HepG2 (cell line): ENCODE measurements around the gene MYO15A. TPM values are rescaled to one million over a fixed set of nuclear protein-coding genes. Genes with fewer than 3 reads are reported as not detected.

Source experiments
- ATAC-seq: fragments of 200-7000 bp; cut with Tn5 transposase; 3 replicates; pipeline ENCODE4 v1.9.1; 2020; ENCODE audit warnings: mild to moderate bottlenecking, moderate library complexity
- BruUV-seq: library from RNA; stranded (reverse); fragments of 400-500 nt; replicated peaks from 2 replicates; lab custom pipeline; 2021; lab: Mats Ljungman, UMichigan
- CTCF ChIA-PET: fragments of 300-600 bp; formaldehyde crosslinking; extraction: SDS; loops from one replicate; lab custom pipeline; 2021; ENCODE audit warnings: low total read pairs, inconsistent platforms, low intra/inter-chr PET ratio; lab: Yijun Ruan, JAX
- POLR2A ChIA-PET: fragments of 350-600 bp; sonication (Branson Sonifier 250); formaldehyde crosslinking; loops from one replicate; lab custom pipeline; 2020; ENCODE audit warnings: antibody characterized with exemption, inconsistent platforms; lab: Yijun Ruan, JAX
- DNase-seq: peaks from one replicate; pipeline ENCODE4 v3.0.0-alpha.2; 2015; ENCODE audit warnings: low spot score
- FAIRE-seq: peaks from 3 replicates; lab custom pipeline; 2011; peaks lifted over from hg19 to GRCh38; lab: Jason Lieb, UNC
- H2AFZ ChIP-seq: one replicate; pipeline ENCODE4 v1.6.1; 2011; ENCODE audit warnings: low read length, inconsistent platforms
- H3K27ac ChIP-seq: fragments of 300-600 bp; 3 replicates; pipeline ENCODE4 v1.8.0; 2011; ENCODE audit warnings: mixed run types, mild to moderate bottlenecking, mixed read lengths, low read length, inconsistent platforms; ENCODE audit not compliant: insufficient read depth; ENCODE audit errors: extremely low read length
- H3K27me3 ChIP-seq, 2 experiments: fragments of 200-600 bp in 1 of 2; 2 replicates in 1 of 2; 3 replicates in 1 of 2; pipeline versions ENCODE4 v1.6.0 to v1.8.0; 2011; ENCODE audit warnings: low read length in 2 of 2, mild to moderate bottlenecking in 2 of 2, moderate library complexity in 2 of 2, inconsistent platforms in 1 of 2; ENCODE audit not compliant: insufficient read depth in 2 of 2, control insufficient read depth in 1 of 2
- H3K36me3 ChIP-seq, 2 experiments: fragments of 200-600 bp in 1 of 2; replicated peaks in 1 of 2; 2 replicates in 1 of 2; 3 replicates in 1 of 2; pipeline versions ENCODE4 v1.5.1 to v1.8.0; 2011; ENCODE audit warnings: low read length in 2 of 2, inconsistent platforms in 1 of 2; ENCODE audit not compliant: insufficient read depth in 2 of 2, control insufficient read depth in 1 of 2
- H3K4me1 ChIP-seq: 2 replicates; pipeline ENCODE4 v1.5.1; 2012; ENCODE audit warnings: low read length, inconsistent platforms; ENCODE audit not compliant: insufficient read depth
- H3K4me2 ChIP-seq: 2 replicates; pipeline ENCODE4 v1.6.0; 2011; ENCODE audit warnings: low read depth, low read length, inconsistent platforms
- H3K4me3 ChIP-seq, 3 experiments: fragments of 200-600 bp in 1 of 3; sonication (generic), shearing (Covaris generic) in 1 of 3; replicated peaks in 1 of 3; 2 replicates each; pipeline ENCODE4 v1.5.1; 2011 to 2016; ENCODE audit warnings: low read length in 3 of 3, inconsistent platforms in 2 of 3, low read depth in 2 of 3, mild to moderate bottlenecking in 2 of 3, control low read depth in 1 of 3, mixed read lengths in 1 of 3; ENCODE audit not compliant: insufficient read depth in 1 of 3
- H3K79me2 ChIP-seq: one replicate; pipeline ENCODE4 v1.6.1; 2011; ENCODE audit warnings: low read length, inconsistent platforms; ENCODE audit not compliant: insufficient read depth
- H3K9ac ChIP-seq: 2 replicates; pipeline ENCODE4 v1.6.0; 2011; ENCODE audit warnings: mild to moderate bottlenecking, low read depth, low read length, inconsistent platforms; ENCODE audit not compliant: insufficient read depth
- H3K9me3 ChIP-seq: 2 replicates; pipeline ENCODE4 v1.5.1; 2012; ENCODE audit warnings: mild to moderate bottlenecking, low read length
- H4K20me1 ChIP-seq: 2 replicates; pipeline ENCODE4 v1.6.0; 2011; ENCODE audit warnings: inconsistent platforms, mild to moderate bottlenecking, low read length, moderate library complexity; ENCODE audit not compliant: insufficient read depth
- ADNP ChIP-seq: sonication (generic); formaldehyde crosslinking; IDR thresholded peaks from 2 replicates; pipeline ENCODE4 v1.4.0; 2020; ENCODE audit warnings: missing genetic modification reagents
- BHLHE40 ChIP-seq: IDR thresholded peaks from 2 replicates; pipeline ENCODE4 v1.6.1; 2011; ENCODE audit warnings: low read length, improper control_type of control experiment
- FOXJ3 ChIP-seq: sonication (generic); formaldehyde crosslinking; IDR thresholded peaks from 2 replicates; pipeline ENCODE4 v1.4.0; 2020; ENCODE audit warnings: missing genetic modification reagents, mild to moderate bottlenecking, borderline replicate concordance
- MYPOP ChIP-seq: sonication (generic); formaldehyde crosslinking; IDR thresholded peaks from 2 replicates; pipeline ENCODE4 v1.8.1; 2023; ENCODE audit warnings: mild to moderate bottlenecking, moderate library complexity, missing genetic modification reagents
- PLRG1 ChIP-seq: fragments of 450-650 bp; conservative IDR thresholded peaks from 2 replicates; pipeline ENCODE4 v1.6.1; 2016
- SMC3 ChIP-seq: IDR thresholded peaks from 2 replicates; pipeline ENCODE4 v1.6.1; 2011; ENCODE audit warnings: low read length, improper control_type of control experiment
- SP2 ChIP-seq: sonication (generic); formaldehyde crosslinking; IDR thresholded peaks from 2 replicates; pipeline ENCODE4 v1.5.1; 2020; ENCODE audit warnings: mild to moderate bottlenecking, missing genetic modification reagents
- USF2 ChIP-seq, 2 experiments: sonication (generic) in 1 of 2; formaldehyde crosslinking in 1 of 2; IDR thresholded peaks; 2 replicates each; pipeline versions ENCODE4 v1.5.1 to v1.6.1; 2011 to 2020; ENCODE audit warnings: borderline replicate concordance in 1 of 2, low read depth in 1 of 2, low read length in 1 of 2, mild to moderate bottlenecking in 1 of 2, missing genetic modification reagents in 1 of 2, moderate library complexity in 1 of 2
- XBP1 ChIP-seq: sonication (generic); formaldehyde crosslinking; IDR thresholded peaks from 2 replicates; pipeline ENCODE4 v1.5.0; 2020; ENCODE audit warnings: missing genetic modification reagents
- ZNF180 ChIP-seq: sonication (generic); formaldehyde crosslinking; IDR thresholded peaks from 2 replicates; pipeline ENCODE4 v1.4.0; 2020; ENCODE audit warnings: low read depth, missing genetic modification reagents, borderline replicate concordance
- ZNF577 ChIP-seq: sonication (generic); formaldehyde crosslinking; IDR thresholded peaks from 2 replicates; pipeline ENCODE4 v1.4.0; 2020; ENCODE audit warnings: mild to moderate bottlenecking, low read depth, missing genetic modification reagents, borderline replicate concordance
- ZNF720 ChIP-seq: sonication (generic); formaldehyde crosslinking; IDR thresholded peaks from 2 replicates; pipeline ENCODE4 v1.4.0; 2020; ENCODE audit warnings: missing genetic modification reagents
- WGBS: methylation state at CpG from one replicate; pipeline ENCODE4 v1.1.6; 2017; ENCODE audit warnings: low lambda C conversion rate; 5-methylcytosine and 5-hydroxymethylcytosine counted together
- in situ Hi-C: cut with HindIII; loops from 2 replicates; pipeline ENCODE4 v1.10.0; 2017; ENCODE audit warnings: low pct_unique_long_range_greater_than_20kb; ENCODE audit not compliant: extremely low pct_ligation_motif_present
- intact Hi-C: fragments of 100-400 bp; cut with micrococcal nuclease; formaldehyde crosslinking; loops from one replicate; pipeline ENCODE4 v1.10.0; 2022; ENCODE audit not compliant: unreplicated experiment
- polyA plus RNA-seq, 8 experiments: library from polyadenylated mRNA; depleted of rRNA in 3 of 8; stranded (reverse) in 7 of 8; unstranded in 1 of 8; fragments of >200 nt; fragmentation: Illumina TruSeq in 4 of 8; extraction: Trizol in 4 of 8; gene quantifications; 2 replicates each; pipeline versions ENCODE4 v1.2.1 to v1.2.3, GENCODE V29; 2011 to 2016; ENCODE audit warnings: low read depth in 4 of 8, missing spikeins in 1 of 8, mixed read lengths in 1 of 8; ENCODE audit not compliant: insufficient read depth in 1 of 8
- total RNA-seq, 5 experiments: library from RNA; depleted of rRNA; stranded (reverse); fragments of >200 nt; fragmentation: Illumina TruSeq; extraction: Trizol; gene quantifications; 2 replicates each; pipeline ENCODE4 v1.2.3, GENCODE V29; 2016; ENCODE audit warnings: low read depth in 1 of 5

The MYO15A gene
- total and polyA plus RNA-seq, 2 of the 13 experiments (the other 11 are each of a cell fraction or from before 2014, with no cell fraction given) = 0.07 to 0.20 TPM

GRCh38 chr17:18203308-18203707 lies 94.8 kb downstream of the MYO15A start (continued):
- TF ChIP-seq USF2 (IDR thresholded peaks at IDR 0.05; ENCODE audit: low read depth, low read length) = peak; percentile 54
- no peak for TF ChIP-seq USF2 (CRISPR knock-in tag; IDR thresholded peaks at IDR 0.05; ENCODE audit: borderline replicate concordance)
- TF ChIP-seq BHLHE40 = peak; percentile 82

GRCh38 chr17:18205861-18206260 lies 97.3 kb downstream of the MYO15A start:
- CTCF ChIA-PET = no interaction called here
- no peak overlapping the region for H3K9ac ChIP-seq
- TF ChIP-seq ADNP (CRISPR knock-in tag) (no peak), ZNF180 (CRISPR knock-in tag) (no peak), SP2 (no peak), PLRG1 (no peak), MYPOP (CRISPR knock-in tag) (no peak), ZNF577 (CRISPR knock-in tag) (no peak), SMC3 (no peak), XBP1 (no peak), ZNF720 (CRISPR knock-in tag) (no peak), FOXJ3 (CRISPR knock-in tag) (no peak)
- BruUV-seq = no TSS peak
- no peak overlapping the region for H3K27ac ChIP-seq
- in situ Hi-C loops (no loop called here), intact Hi-C loops (no loop called here)
- peaks cover 27% of the 10 kb centered on the region for H3K79me2 ChIP-seq
- H3K27me3 ChIP-seq = no peaks in the 10 kb centered on the region
- no peak for ATAC-seq
- H2AFZ ChIP-seq = no peak overlapping the region
- H3K9me3 ChIP-seq = no peaks in the 10 kb centered on the region
- H4K20me1 ChIP-seq = peaks cover 36% of the 10 kb centered on the region
- peaks cover 36 to 81% of the 10 kb centered on the region in 2 experiments for H3K36me3 ChIP-seq
- POLR2A ChIA-PET = no interaction called here
- H3K4me2 ChIP-seq = no peak overlapping the region
- peaks cover 26% of the 10 kb centered on the region for H3K4me1 ChIP-seq
- FAIRE-seq = no peak
- H3K4me3 ChIP-seq = no peak overlapping the region
- no peak for DNase-seq
- WGBS = 100% methylated on average over 2 of the region's 2 CpGs
